BLaER1 treated with 17β-estradiol and CSF1 and Interleukin-3, amounts not matched to agents 10 nM and 100 nM (cell line): Measurements from ENCODE around the gene ITPKC.
"Not testable (repeated sequence)": the region's sequence is repeated elsewhere in the genome, so short reads cannot be mapped to it uniquely, and the experiment has no call there.

ENCODE experiments used
- H3K27ac ChIP-seq, 11 experiments: shearing (Covaris generic); formaldehyde crosslinking; 2 replicates each; pipeline ENCODE4 v1.8.1; 2022
- H3K27me3 ChIP-seq, 11 experiments: shearing (Covaris generic); formaldehyde crosslinking; 2 replicates each; pipeline ENCODE4 v1.8.1; 2022
- H3K36me3 ChIP-seq, 11 experiments: shearing (Covaris generic); formaldehyde crosslinking; 2 replicates each; pipeline ENCODE4 v1.8.1; 2022
- H3K4me1 ChIP-seq, 10 experiments: shearing (Covaris generic); formaldehyde crosslinking; 2 replicates each; pipeline ENCODE4 v1.8.1; 2022
- H3K4me2 ChIP-seq, 11 experiments: shearing (Covaris generic); formaldehyde crosslinking; 2 replicates each; pipeline ENCODE4 v1.8.1; 2022
- H3K4me3 ChIP-seq, 10 experiments: shearing (Covaris generic); formaldehyde crosslinking; 2 replicates each; pipeline ENCODE4 v1.8.1; 2022
- H3K9ac ChIP-seq, 11 experiments: shearing (Covaris generic); formaldehyde crosslinking; 2 replicates each; pipeline ENCODE4 v1.8.1; 2022
- H3K9me3 ChIP-seq, 11 experiments: shearing (Covaris generic); formaldehyde crosslinking; replicated peaks in 1 of 11; 2 replicates each; pipeline ENCODE4 v1.8.1; 2022
- H4K20me1 ChIP-seq, 11 experiments: shearing (Covaris generic); formaldehyde crosslinking; 2 replicates each; pipeline ENCODE4 v1.8.1; 2022
- Cebpa-rat ChIP-seq, 11 experiments: shearing (Covaris generic); IDR thresholded peaks; 2 replicates each; pipeline ENCODE4 v1.8.1; 2022

ITPKC gene

GRCh38 chr19:40755248-40755624 lies 38.3 kb downstream of the ITPKC start:
- peak overlapping the region in 9 of 11 experiments; percentile 3 to 67 (median 46); a peak in 9 of 22 replicates for H3K9ac ChIP-seq
- H3K36me3 ChIP-seq, result peaks cover 49 to 82% (median 76%) of the 10 kb centered on the region in 11 experiments
- H4K20me1 ChIP-seq, result peaks cover 58 to 86% (median 79%) of the 10 kb centered on the region in 11 experiments; a peak in 21 of 22 replicates
- peak overlapping the region in 6 of 11 experiments; percentile 4 to 58 (median 44); a peak in 5 of 22 replicates for H3K27ac ChIP-seq
- TF ChIP-seq Cebpa-rat (IDR thresholded peaks at IDR 0.05), result no peak
- H3K27me3 ChIP-seq, result no peaks in the 10 kb centered on the region
- no peaks in the 10 kb centered on the region for H3K9me3 ChIP-seq
- H3K4me3 ChIP-seq, result peak overlapping the region in 5 of 10 experiments; percentile 30 to 53 (median 48); a peak in 6 of 20 replicates
- H3K4me2 ChIP-seq, result peak overlapping the region; percentile 54 to 94 (median 87)
- H3K4me1 ChIP-seq, result peaks cover 47 to 56% (median 51%) of the 10 kb centered on the region in 10 experiments

- Histone ChIP-seq H4K20me1 (peaks cover 63 to 92% (median 84%) of the 10 kb centered on the region in 11 experiments; a peak in 21 of 22 replicates), H3K4me1 (peaks cover 47 to 56% (median 51%) of the 10 kb centered on the region in 10 experiments), H3K9ac (peak overlapping the region in 7 of 11 experiments; percentile 3 to 56 (median 30); a peak in 8 of 22 replicates), H3K4me3 (0 out of 20 replicates have a peak overlapping the region, but pooled peaks of 2 of the 10 experiments have one; percentile 48 to 53), H3K27me3 (no peaks in the 10 kb centered on the region), H3K9me3 (no peaks in the 10 kb centered on the region), H3K36me3 (peaks cover 55 to 87% (median 82%) of the 10 kb centered on the region in 11 experiments), H3K27ac (peak overlapping the region in 3 of 11 experiments; percentile 28 to 58 (median 53); a peak in 3 of 22 replicates), H3K4me2 (peak overlapping the region; percentile 54 to 94 (median 87))
- no peak for TF ChIP-seq Cebpa-rat (IDR thresholded peaks at IDR 0.05)
Measured at GRCh38 chr19:40755791-40756190, 38.9 kb downstream of the ITPKC start.

- Histone ChIP-seq H4K20me1 (peaks cover 66 to 100% (median 90%) of the 10 kb centered on the region in 11 experiments; a peak in 21 of 22 replicates), H3K27ac (peak overlapping the region in 3 of 11 experiments; percentile 16 to 22 (median 20); a peak in 2 of 22 replicates), H3K4me2 (peak overlapping the region; percentile 54 to 94 (median 87)), H3K9me3 (no peaks in the 10 kb centered on the region), H3K4me1 (peaks cover 47 to 56% (median 51%) of the 10 kb centered on the region in 10 experiments), H3K9ac (peak overlapping the region in 7 of 11 experiments; percentile 11 to 56 (median 30); a peak in 4 of 22 replicates), H3K36me3 (peaks cover 63 to 95% (median 90%) of the 10 kb centered on the region in 11 experiments), H3K4me3 (no peak overlapping the region), H3K27me3 (no peaks in the 10 kb centered on the region)
- TF ChIP-seq Cebpa-rat (IDR thresholded peaks at IDR 0.05), result no peak
Measured at GRCh38 chr19:40756502-40757110, 39.7 kb downstream of the ITPKC start.

DNA sequence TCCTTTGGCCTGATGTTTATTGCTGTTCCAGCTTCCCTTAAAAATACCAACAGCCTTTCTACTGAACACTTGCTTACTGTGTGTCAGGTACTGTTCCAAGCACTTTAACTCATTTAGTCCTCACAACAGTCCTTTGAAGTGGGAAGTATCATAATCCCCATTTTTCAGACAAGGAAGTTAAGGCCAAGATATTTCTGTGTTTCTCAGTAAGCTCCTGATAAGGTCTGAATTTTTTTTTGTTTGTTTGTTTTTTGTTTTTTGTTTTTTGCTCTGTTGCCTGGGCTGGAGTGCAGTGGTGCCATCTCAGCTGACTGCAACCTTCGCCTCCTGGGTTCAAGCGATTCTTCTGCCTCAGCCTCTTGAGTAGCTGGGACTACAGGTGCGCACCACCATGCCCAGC lies 41.6 kb downstream of the ITPKC start:
- no peak for TF ChIP-seq Cebpa-rat (IDR thresholded peaks at IDR 0.05)
- Histone ChIP-seq H3K4me2 (no peak overlapping the region), H3K4me3 (no peak overlapping the region), H4K20me1 (peaks cover 84 to 100% (median 100%) of the 10 kb centered on the region in 11 experiments; a peak in 21 of 22 replicates), H3K36me3 (peaks cover 82 to 100% (median 99%) of the 10 kb centered on the region in 11 experiments), H3K4me1 (peaks cover 35 to 52% (median 43%) of the 10 kb centered on the region in 10 experiments), H3K27ac (no peak overlapping the region), H3K9me3 (no peaks in the 10 kb centered on the region), H3K27me3 (no peaks in the 10 kb centered on the region), H3K9ac (no peak overlapping the region)

DNA sequence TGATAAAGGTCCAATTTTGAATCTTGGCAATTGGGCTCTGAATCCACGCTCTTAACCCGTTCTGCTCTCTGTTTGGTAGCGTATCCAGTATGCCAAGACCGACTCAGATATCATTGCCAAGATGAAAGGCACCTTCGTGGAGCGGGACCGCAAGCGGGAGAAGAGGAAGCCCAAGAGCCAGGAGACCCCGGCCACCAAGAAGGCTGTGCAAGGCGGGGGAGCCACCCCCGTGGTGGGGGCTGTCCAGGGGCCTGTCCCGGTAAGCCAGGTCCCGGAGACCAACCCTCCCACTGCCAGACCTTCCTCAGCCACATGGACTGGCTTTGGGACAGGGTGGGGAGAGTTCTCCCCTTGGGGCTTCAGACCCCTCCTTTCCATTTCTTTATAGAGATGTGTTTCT lies 42.4 kb downstream of the ITPKC start:
- Histone ChIP-seq H3K4me2 (no peak overlapping the region), H3K4me1 (peaks cover 26 to 43% (median 34%) of the 10 kb centered on the region in 10 experiments), H3K36me3 (peaks cover 91 to 100% (median 100%) of the 10 kb centered on the region in 11 experiments), H3K27ac (no peak overlapping the region), H3K9me3 (no peaks in the 10 kb centered on the region), H3K27me3 (no peaks in the 10 kb centered on the region), H3K9ac (no peak overlapping the region; a peak in 1 of 22 replicates), H3K4me3 (no peak overlapping the region), H4K20me1 (peaks cover 88 to 100% (median 100%) of the 10 kb centered on the region in 11 experiments; a peak in 21 of 22 replicates)
- TF ChIP-seq Cebpa-rat (IDR thresholded peaks at IDR 0.05), result no peak

GRCh38 chr19:40762754-40763470 lies 46.0 kb downstream of the ITPKC start:
- H3K4me3 ChIP-seq, result no peak overlapping the region
- no peak overlapping the region for H3K4me2 ChIP-seq
- H3K27me3 ChIP-seq, result no peaks in the 10 kb centered on the region
- peaks cover 91 to 100% (median 100%) of the 10 kb centered on the region in 11 experiments for H3K36me3 ChIP-seq
- no peak for TF ChIP-seq Cebpa-rat (IDR thresholded peaks at IDR 0.05)
- peaks cover 0 to 15% (median 4%) of the 10 kb centered on the region in 10 experiments; a peak in 8 of 20 replicates for H3K4me1 ChIP-seq
- peak overlapping the region in 5 of 11 experiments; percentile 2 to 50 (median 11); a peak in 4 of 22 replicates for H3K9ac ChIP-seq
- H3K27ac ChIP-seq, result peak overlapping the region in 3 of 11 experiments; percentile 4 to 17 (median 10); a peak in 4 of 22 replicates
- no peaks in the 10 kb centered on the region for H3K9me3 ChIP-seq
- peaks cover 65 to 91% (median 86%) of the 10 kb centered on the region in 11 experiments; a peak in 21 of 22 replicates for H4K20me1 ChIP-seq

- H3K4me2 ChIP-seq, result no peak overlapping the region
- H4K20me1 ChIP-seq, result peaks cover 61 to 85% (median 80%) of the 10 kb centered on the region in 11 experiments; a peak in 21 of 22 replicates
- H3K36me3 ChIP-seq, result peaks cover 86 to 100% (median 98%) of the 10 kb centered on the region in 11 experiments
- H3K4me1 ChIP-seq, result peaks cover 0 to 15% (median 4%) of the 10 kb centered on the region in 10 experiments; a peak in 8 of 20 replicates
- H3K27ac ChIP-seq, result no peak overlapping the region
- H3K4me3 ChIP-seq, result no peak overlapping the region
- H3K9me3 ChIP-seq, result no peaks in the 10 kb centered on the region
- H3K27me3 ChIP-seq, result no peaks in the 10 kb centered on the region
- 0 out of 22 replicates have a peak overlapping the region, but pooled peaks of 1 of the 11 experiments have one; percentile 12 for H3K9ac ChIP-seq
- no peak for TF ChIP-seq Cebpa-rat (IDR thresholded peaks at IDR 0.05)
Measured at GRCh38 chr19:40763526-40763925, 46.6 kb downstream of the ITPKC start.

DNA sequence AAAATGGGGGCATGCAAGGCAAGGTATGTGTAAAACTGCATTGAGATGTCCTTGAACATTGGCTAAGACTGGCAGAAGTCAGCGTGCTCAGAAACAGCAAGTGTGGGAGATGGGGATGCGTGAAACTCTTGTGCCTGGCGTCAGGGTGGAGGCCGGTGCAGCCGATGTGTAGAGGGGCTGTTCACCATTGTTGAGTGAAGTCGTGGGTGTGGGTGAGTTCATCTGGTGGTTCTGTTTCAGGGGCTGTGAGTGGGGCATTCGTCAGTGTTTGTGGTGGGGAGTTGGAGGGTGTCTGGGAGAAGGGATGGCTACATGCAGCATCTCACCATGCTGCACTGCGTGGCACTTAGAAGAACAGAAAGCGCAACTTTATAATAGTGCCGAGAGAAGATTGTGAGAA lies 47.1 kb downstream of the ITPKC start:
- Histone ChIP-seq H3K4me1 (peaks cover 0 to 15% (median 4%) of the 10 kb centered on the region in 10 experiments; a peak in 8 of 20 replicates), H3K36me3 (peaks cover 81 to 100% (median 98%) of the 10 kb centered on the region in 11 experiments), H3K27me3 (no peaks in the 10 kb centered on the region), H4K20me1 (peaks cover 59 to 81% (median 75%) of the 10 kb centered on the region in 11 experiments; a peak in 21 of 22 replicates), H3K4me2 (no peak overlapping the region), H3K9ac (no peak overlapping the region), H3K9me3 (no peaks in the 10 kb centered on the region; a peak in 1 of 22 replicates), H3K27ac (no peak overlapping the region), H3K4me3 (no peak overlapping the region)
- no peak for TF ChIP-seq Cebpa-rat (IDR thresholded peaks at IDR 0.05)

- H3K9ac ChIP-seq, H3K27ac ChIP-seq, H3K4me2 ChIP-seq, H3K4me3 ChIP-seq, H3K27me3 ChIP-seq: not testable (repeated sequence)
- peaks cover 0 to 15% (median 4%) of the 10 kb centered on the region in 10 experiments; a peak in 7 of 20 replicates for H3K4me1 ChIP-seq
- peaks cover 69 to 100% (median 94%) of the 10 kb centered on the region in 11 experiments for H3K36me3 ChIP-seq
- H3K9me3 ChIP-seq, result peaks cover 4 to 23% (median 18%) of the 10 kb centered on the region in 11 experiments; a peak in 19 of 22 replicates
- peaks cover 36 to 57% (median 51%) of the 10 kb centered on the region in 11 experiments; a peak in 21 of 22 replicates for H4K20me1 ChIP-seq
Measured at GRCh38 chr19:40766385-40766784, 49.5 kb downstream of the ITPKC start.
